Neural cell (in vitro differentiated cells): ENCODE results near the gene KIF16B. TPM values are rescaled to one million over a fixed set of nuclear protein-coding genes. Genes with fewer than 3 reads are reported as not detected.

Experiments used
- H2AFZ ChIP-seq: fragments of 200-600, 300-800 bp; sonication (generic), shearing (Covaris generic); 2 replicates; pipeline ENCODE4 v1.6.0; 2014; ENCODE audit warnings: low read depth, mild to moderate bottlenecking, antibody characterized with exemption, low read length, moderate library complexity
- H3F3A ChIP-seq: fragments of 200-600 bp; shearing (Covaris generic); 2 replicates; pipeline ENCODE4 v1.6.1; 2016; ENCODE audit warnings: mild to moderate bottlenecking, moderate library complexity, mixed read lengths, antibody characterized with exemption, low read length; ENCODE audit not compliant: insufficient read depth, poor library complexity, severe bottlenecking
- H3K27ac ChIP-seq: fragments of 200-600, 300-800 bp; sonication (generic), shearing (Covaris generic); 2 replicates; pipeline ENCODE4 v1.5.1; 2014; ENCODE audit warnings: mild to moderate bottlenecking, low read length, moderate library complexity
- H3K27me3 ChIP-seq: fragments of 300-800, 200-600 bp; sonication (generic), shearing (Covaris generic); 2 replicates; pipeline ENCODE4 v1.6.0; 2014; ENCODE audit warnings: mild to moderate bottlenecking, low read depth, low read length, moderate library complexity; ENCODE audit not compliant: insufficient read depth
- H3K36me3 ChIP-seq: fragments of 300-800, 200-600 bp; sonication (generic), shearing (Covaris generic); 2 replicates; pipeline ENCODE4 v1.5.1; 2014; ENCODE audit warnings: mild to moderate bottlenecking, antibody characterized with exemption, low read length, moderate library complexity; ENCODE audit not compliant: insufficient read depth
- H3K4me2 ChIP-seq: fragments of 300-800, 200-600 bp; sonication (generic), shearing (Covaris generic); 2 replicates; pipeline ENCODE4 v1.6.0; 2014; ENCODE audit warnings: mild to moderate bottlenecking, low read length
- H3K4me3 ChIP-seq: fragments of 300-800, 200-600 bp; sonication (generic), shearing (Covaris generic); 2 replicates; pipeline ENCODE4 v1.5.1; 2014; ENCODE audit warnings: mild to moderate bottlenecking, low read length, moderate library complexity
- H3K79me2 ChIP-seq: fragments of 200-600 bp; shearing (Covaris generic); replicated peaks from 2 replicates; pipeline ENCODE4 v1.6.0; 2014; ENCODE audit warnings: mild to moderate bottlenecking, low read length, moderate library complexity; ENCODE audit not compliant: insufficient read depth
- H3K9ac ChIP-seq: fragments of 300-800, 200-600 bp; sonication (generic), shearing (Covaris generic); 2 replicates; pipeline ENCODE4 v1.6.1; 2016; ENCODE audit warnings: mild to moderate bottlenecking, low read length, mixed read lengths
- H3K9me2 ChIP-seq: fragments of 200-600 bp; shearing (Covaris generic); 2 replicates; pipeline ENCODE4 v1.6.1; 2016; ENCODE audit warnings: mild to moderate bottlenecking, low read length, mixed read lengths; ENCODE audit not compliant: insufficient read depth
- H3K9me3 ChIP-seq: fragments of 200-600, 300-800 bp; sonication (generic), shearing (Covaris generic); 2 replicates; pipeline ENCODE4 v1.6.1; 2016; ENCODE audit warnings: mild to moderate bottlenecking, mixed run types, low read length, moderate library complexity, mixed read lengths
- H4K20me1 ChIP-seq: fragments of 200-600 bp; shearing (Covaris generic); 2 replicates; pipeline ENCODE4 v1.6.1; 2016; ENCODE audit warnings: mild to moderate bottlenecking, mixed run types; ENCODE audit not compliant: insufficient read depth
- CTCF ChIP-seq: fragments of 450-650 bp; IDR thresholded peaks from 2 replicates; pipeline ENCODE4 v1.5.1; 2014; ENCODE audit warnings: antibody characterized with exemption, mild to moderate bottlenecking, moderate library complexity; ENCODE audit not compliant: poor library complexity, severe bottlenecking
- EP300 ChIP-seq: fragments of 450-650 bp; conservative IDR thresholded peaks from 2 replicates; pipeline ENCODE4 v1.6.1; 2014; ENCODE audit warnings: antibody characterized with exemption, mild to moderate bottlenecking, moderate library complexity; ENCODE audit not compliant: poor library complexity, severe bottlenecking
- EZH2 ChIP-seq: fragments of 200-600, 300-800 bp; shearing (Covaris generic), sonication (generic); IDR thresholded peaks from 2 replicates; pipeline ENCODE4 v1.6.1; 2014; ENCODE audit warnings: antibody characterized with exemption, low read length, borderline replicate concordance, mild to moderate bottlenecking; ENCODE audit not compliant: insufficient read depth, poor library complexity, severe bottlenecking
- MXI1 ChIP-seq: fragments of 450-650 bp; conservative IDR thresholded peaks from 2 replicates; pipeline ENCODE4 v1.6.1; 2014; ENCODE audit warnings: antibody characterized with exemption, mild to moderate bottlenecking; ENCODE audit not compliant: poor library complexity, severe bottlenecking
- POLR2AphosphoS5 ChIP-seq: IDR thresholded peaks from 2 replicates; pipeline ENCODE4 v1.6.1; 2012
- RAD21 ChIP-seq: fragments of 450-650 bp; conservative IDR thresholded peaks from 2 replicates; pipeline ENCODE4 v1.6.1; 2014; ENCODE audit warnings: antibody characterized with exemption, mild to moderate bottlenecking, moderate library complexity
- REST ChIP-seq: IDR thresholded peaks from 2 replicates; pipeline ENCODE4 v1.6.1; 2012; ENCODE audit warnings: borderline replicate concordance
- SMC3 ChIP-seq: fragments of 450-650 bp; conservative IDR thresholded peaks from 2 replicates; pipeline ENCODE4 v1.6.1; 2014; ENCODE audit warnings: antibody characterized with exemption, mild to moderate bottlenecking, moderate library complexity; ENCODE audit not compliant: poor library complexity
- TAF1 ChIP-seq: IDR thresholded peaks from 2 replicates; pipeline ENCODE4 v1.6.1; 2012; ENCODE audit warnings: low read depth
- polyA plus RNA-seq: library from polyadenylated mRNA; depleted of rRNA; stranded (reverse); fragments of >200 nt; gene quantifications from 2 replicates; pipeline ENCODE4 v1.2.3, GENCODE V29; 2014

The KIF16B gene
- polyA plus RNA-seq, 1 donor from 2014 or later = 3.8 TPM

GRCh38 chr20:16369441-16369840 lies 203.8 kb downstream of the KIF16B start:
- Histone ChIP-seq H3K27me3 (no peaks in the 10 kb centered on the region), H3K9me2 (no peaks in the 10 kb centered on the region), H3K36me3 (no peaks in the 10 kb centered on the region), H2AFZ (no peak overlapping the region), H3K9me3 (no peaks in the 10 kb centered on the region), H3K9ac (no peak overlapping the region), H3K27ac (no peak overlapping the region), H4K20me1 (no peaks in the 10 kb centered on the region), H3F3A (no peaks in the 10 kb centered on the region), H3K79me2 (no peaks in the 10 kb centered on the region), H3K4me3 (no peak overlapping the region), H3K4me2 (no peak overlapping the region)
- TF ChIP-seq RAD21 (no peak), EP300 (no peak), REST (no peak), SMC3 (no peak), EZH2 (no peak), CTCF (no peak), POLR2AphosphoS5 (no peak), TAF1 (no peak), MXI1 (no peak)

- H3F3A ChIP-seq = no peaks in the 10 kb centered on the region
- no peaks in the 10 kb centered on the region for H3K36me3 ChIP-seq
- no peak overlapping the region for H3K4me3 ChIP-seq
- H3K79me2 ChIP-seq = no peaks in the 10 kb centered on the region
- TF ChIP-seq CTCF (no peak), TAF1 (no peak), EZH2 (no peak), RAD21 (no peak), POLR2AphosphoS5 (no peak), MXI1 (no peak), EP300 (no peak), REST (no peak), SMC3 (no peak)
- H4K20me1 ChIP-seq = no peaks in the 10 kb centered on the region
- no peak overlapping the region for H2AFZ ChIP-seq
- H3K27me3 ChIP-seq = no peaks in the 10 kb centered on the region
- no peak overlapping the region for H3K9ac ChIP-seq
- H3K9me2 ChIP-seq = no peaks in the 10 kb centered on the region
- no peak overlapping the region for H3K4me2 ChIP-seq
- H3K27ac ChIP-seq = no peak overlapping the region
- no peaks in the 10 kb centered on the region for H3K9me3 ChIP-seq
Observed at GRCh38 chr20:16368645-16369292, 204.5 kb downstream of the KIF16B start.
